Ishikawa (cell line): ENCODE measurements around the gene CNTN4.

Source experiments
- FOXM1 ChIP-seq: IDR thresholded peaks from 2 replicates; pipeline ENCODE4 v1.6.1; 2012; ENCODE audit warnings: low read depth, borderline replicate concordance
- TCF12 ChIP-seq: IDR thresholded peaks from 2 replicates; pipeline ENCODE4 v1.6.1; 2012; ENCODE audit warnings: low read depth
- TEAD4 ChIP-seq: IDR thresholded peaks from 2 replicates; pipeline ENCODE4 v1.6.1; 2012
- ZBTB7A ChIP-seq: IDR thresholded peaks from 2 replicates; pipeline ENCODE4 v1.6.1; 2012; ENCODE audit warnings: low read depth
- TF ChIP-seq, protein P1 (sequence below): IDR thresholded peaks from 2 replicates; pipeline ENCODE4 v1.6.1; 2012

GRCh38 chr3:2568929-2569328, 470.3 kb downstream of the CNTN4 start:
- TF ChIP-seq FOXM1 (no peak), TCF12 (no peak), ZBTB7A (no peak), TEAD4 (no peak)
- TF ChIP-seq, protein P1, sequence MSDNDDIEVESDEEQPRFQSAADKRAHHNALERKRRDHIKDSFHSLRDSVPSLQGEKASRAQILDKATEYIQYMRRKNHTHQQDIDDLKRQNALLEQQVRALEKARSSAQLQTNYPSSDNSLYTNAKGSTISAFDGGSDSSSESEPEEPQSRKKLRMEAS, result no peak
